Activated T-helper 9 cell treated with anti-CD3 and anti-CD28 coated beads, Interleukin-2, amount 50 U/mL, for 16 hours (primary cell): ENCODE measurements around the gene COMMD8.

Experiments
- DNase-seq: peaks from one replicate; pipeline ENCODE4 v3.0.0-alpha.2; 2020; ENCODE audit warnings: low read depth

COMMD8 gene

DNA sequence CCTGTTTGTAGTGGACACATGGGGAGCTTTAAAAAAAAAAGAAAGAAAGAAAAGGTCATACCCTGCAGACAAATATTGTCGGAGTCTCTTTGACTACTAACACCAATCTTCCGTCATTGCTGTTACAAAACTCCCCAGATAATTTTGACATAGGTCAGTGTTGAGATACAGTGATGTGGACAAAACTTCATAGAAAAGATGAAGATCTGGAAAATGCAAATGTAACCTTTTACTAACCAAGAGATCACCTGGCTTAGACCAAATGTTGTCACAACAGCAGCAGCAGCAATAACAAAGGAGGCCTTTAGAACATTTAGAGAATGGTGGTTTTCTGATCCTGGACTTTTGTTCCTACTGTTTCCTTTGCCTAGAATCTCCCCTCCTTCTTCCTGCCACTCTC, 8.1 kb upstream of the COMMD8 start:
- DNase-seq: no peak

DNA sequence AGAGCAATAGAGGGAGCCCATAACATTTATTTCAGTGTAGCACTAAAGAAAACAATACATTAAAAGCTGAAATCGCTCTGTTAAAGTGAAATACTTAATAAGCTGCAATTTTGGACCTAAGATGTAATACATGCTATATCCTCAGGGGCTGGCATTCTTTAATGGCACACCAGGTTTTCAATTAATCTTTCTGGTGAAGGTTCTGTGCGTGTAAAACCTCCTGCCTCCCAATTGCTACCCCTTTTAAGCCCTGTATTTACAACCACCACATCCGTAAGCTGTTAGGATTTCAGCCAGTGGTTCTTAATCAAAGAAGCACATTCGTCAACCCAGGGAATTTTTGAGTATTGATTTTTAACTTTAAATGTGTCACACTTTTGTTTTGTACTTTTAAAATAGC, 7.6 kb upstream of the COMMD8 start:
- no peak for DNase-seq

DNA sequence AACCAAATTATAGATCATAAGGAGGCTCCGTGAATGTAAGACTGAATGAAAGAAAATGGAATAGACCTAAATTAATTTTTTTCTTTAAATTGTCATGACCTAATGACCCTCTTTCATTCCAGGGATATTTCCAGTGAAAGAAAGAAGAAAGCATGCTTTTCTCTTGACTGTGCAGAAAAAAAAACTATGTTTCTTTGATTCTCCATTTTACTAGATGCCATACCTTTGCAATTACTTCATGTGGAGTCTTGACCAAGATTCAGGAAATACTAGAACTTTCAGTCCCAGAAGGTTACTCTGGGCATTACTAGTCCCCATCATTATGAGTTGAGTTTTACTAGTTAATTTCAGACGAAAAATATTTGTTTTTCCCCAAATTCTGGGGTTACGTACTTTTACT, 6.4 kb upstream of the COMMD8 start:
- DNase-seq: no peak

DNA sequence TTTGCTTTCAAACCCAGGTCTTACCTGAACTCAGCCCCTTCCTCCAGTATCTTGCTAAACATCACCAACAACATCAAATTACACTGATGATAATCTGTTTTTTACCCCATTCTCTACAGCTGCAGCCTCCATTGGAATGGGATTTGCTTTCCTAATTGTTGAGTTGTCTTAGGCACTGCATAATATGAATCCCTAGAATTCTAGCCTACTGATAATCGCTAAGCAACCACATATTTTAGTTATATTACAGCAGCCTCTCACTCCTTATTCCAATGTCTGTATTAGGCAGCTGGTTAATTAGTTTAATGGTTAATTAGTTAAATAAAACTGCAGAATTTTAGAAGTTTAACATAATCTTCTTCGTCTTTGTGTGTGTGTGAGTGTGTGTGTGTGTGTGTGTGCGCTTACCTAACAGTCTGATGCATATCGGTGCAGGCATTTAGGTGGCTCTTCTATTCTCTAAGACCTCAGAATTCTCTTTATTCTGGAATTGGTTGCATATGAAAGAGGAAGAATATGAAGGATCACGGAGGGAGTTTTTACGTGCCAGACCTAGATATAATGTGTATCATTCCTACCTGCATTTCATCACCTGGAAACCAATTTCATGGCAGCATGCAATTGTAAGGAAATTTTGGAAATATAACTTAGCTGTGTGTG, 5.3 kb upstream of the COMMD8 start:
- DNase-seq: no peak

DNA sequence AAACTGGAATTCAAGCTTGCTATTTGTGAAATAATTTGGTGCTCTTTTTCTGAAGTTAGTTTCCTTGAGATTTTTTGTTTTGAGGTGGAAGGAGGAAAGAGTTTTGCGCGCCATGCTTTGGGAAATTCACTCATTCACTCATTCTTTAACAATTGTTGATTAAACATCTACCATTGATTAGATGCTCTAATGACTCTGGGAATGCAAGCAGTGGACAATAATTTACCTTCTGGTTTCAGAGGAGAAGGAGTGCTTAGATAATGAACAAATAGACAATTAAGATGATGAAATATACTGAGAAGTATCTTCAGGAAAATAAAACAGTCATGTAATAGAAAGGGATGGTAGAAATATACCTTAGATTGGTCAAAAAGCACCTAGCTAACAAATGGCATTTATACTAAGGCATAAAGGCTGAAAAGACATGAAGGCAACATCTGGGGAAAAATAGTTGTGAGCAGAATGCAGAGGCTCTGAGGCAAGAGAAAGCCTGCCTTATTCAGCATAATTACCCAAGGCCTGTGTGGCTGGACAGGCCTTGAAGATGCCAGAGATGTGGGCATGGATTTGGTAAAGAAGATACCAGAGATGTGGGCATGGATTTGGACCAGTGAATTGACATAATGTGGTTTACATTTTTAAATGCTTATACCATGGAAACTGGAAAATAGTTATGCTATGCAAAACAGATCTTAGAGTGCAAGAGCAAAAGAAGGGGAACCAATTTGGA, 2.7 kb upstream of the COMMD8 start:
- no peak for DNase-seq

DNA sequence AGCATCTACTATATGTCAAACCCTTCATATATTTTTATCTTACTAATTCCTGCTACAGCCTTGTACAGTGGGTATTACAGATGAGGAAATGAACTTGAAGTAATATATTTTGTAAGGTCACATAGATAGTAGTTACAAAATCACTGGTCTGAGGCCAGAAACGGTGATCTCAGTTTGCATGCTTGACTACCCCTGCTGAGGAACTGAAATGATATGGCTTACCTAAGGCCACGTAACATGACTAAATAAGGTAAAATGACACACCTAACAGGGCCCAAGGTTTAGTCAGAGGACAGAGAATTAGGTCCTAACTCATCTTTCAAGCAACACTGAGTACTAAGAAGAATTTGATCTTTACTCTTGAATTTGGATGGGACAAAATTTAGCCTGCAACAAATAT, 1.5 kb upstream of the COMMD8 start:
- DNase-seq: no peak

DNA sequence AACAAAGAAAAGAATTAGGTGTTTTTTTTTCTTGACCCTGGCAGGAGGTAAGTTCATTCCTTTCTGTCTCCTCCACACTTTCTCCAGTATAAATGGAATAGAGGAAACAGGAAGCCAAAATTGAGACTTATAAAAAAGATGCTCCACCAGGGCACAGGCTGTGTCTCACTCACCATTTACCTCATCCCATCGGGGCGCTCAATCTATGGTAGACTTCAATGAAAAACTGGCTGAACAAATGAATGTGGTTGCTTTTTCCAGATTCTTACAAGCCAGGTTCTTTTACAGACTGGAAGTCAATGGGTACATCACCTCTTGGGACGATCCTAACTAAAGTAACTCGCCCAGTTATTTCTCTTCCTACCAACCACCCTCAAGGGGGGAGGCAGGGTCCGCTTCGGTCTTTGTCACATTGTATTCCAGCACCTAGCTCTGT, 685 bp downstream of the COMMD8 start:
- DNase-seq: no peak

DNA sequence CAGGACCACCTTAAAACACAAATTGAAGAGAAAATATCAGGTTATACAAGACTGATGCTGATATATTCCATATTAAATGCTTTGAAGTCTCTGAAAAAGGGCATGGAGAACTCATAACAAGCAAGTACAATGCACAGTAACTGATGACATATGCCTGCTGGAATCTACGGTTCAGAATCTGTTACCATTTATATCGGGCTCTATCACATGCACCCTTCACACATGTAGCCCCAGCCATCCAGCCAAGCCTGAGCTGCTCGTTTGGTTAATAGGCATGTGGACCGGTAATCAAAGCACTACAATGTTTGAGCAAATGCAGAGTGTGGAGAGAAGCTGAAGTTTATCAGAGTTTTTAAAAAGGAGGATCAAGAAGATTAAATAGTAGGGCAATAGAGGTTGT, 11.8 kb downstream of the COMMD8 start:
- no peak for DNase-seq

DNA sequence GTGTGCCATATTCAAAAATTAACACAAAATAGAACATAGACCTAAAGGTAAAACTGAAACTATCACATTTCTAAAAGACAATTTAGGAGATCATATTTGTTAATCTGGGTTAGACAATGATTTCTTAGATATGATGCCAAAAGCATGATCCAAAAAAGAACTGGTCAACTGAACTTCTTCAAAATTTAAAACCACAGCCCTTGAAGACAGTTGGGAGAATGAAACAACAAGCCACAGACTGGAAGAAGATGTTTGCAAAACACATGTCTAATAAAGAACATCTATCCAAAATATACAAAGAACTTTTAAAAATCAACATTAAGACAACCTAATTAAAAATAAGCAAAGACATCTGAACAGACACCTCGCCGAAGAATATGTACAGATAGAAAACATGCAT, 19.5 kb downstream of the COMMD8 start:
- DNase-seq: no peak

DNA sequence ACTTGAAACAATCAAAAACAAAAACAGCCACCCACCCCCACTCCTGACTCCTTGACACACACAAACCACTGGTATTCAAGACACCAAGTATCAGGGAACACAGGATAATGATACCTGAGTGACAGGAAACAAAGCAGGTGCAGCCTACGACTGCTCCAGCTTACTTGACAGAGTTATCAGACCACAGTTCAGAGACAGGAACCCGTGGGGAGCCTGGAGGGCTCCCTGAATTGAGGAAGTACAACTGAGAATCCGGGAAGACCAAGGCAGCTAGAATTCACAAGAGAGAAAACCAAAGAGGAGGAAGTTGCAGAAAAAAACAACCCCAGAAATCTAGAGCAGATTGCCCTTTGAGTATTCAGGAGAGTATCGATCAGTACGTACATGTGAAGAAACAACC, 20.5 kb downstream of the COMMD8 start:
- DNase-seq: no peak

DNA sequence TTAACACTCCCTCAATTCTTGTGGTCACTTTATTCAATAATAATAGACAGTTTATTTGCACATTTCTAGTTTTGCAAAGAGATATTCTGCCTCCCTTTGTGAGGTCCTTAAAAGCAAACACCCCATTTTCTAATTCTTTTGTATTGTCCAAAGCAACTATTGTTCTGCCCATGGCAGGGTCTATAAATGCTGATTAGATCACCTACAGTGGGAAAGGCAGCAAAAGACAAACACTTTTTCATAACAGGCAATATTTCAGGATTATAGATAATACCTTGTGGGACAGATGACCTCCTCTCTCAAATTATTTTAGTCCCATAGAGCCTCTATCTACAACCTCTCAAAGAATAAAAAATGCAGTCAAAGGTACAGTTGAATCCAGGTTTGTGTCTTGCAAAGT, 28.6 kb downstream of the COMMD8 start:
- DNase-seq: no peak

DNA sequence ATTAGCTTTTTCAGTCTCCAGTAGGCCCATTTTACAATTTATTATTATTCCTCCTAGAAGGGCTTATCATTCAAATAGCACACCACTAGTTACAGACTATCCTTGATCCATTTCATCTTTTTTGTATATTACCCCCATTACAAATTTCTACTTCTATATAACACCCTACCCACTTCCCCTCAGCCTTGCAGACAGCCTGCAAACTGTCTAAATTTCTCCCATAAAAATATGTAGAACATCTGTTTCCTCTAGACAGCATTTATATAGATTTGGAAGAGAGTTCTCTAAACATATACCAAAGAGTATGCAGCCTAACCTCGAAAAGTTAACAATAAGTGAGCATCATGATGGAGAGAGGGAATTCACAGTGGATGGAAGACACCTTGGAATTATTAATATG, 30.8 kb downstream of the COMMD8 start:
- no peak for DNase-seq

DNA sequence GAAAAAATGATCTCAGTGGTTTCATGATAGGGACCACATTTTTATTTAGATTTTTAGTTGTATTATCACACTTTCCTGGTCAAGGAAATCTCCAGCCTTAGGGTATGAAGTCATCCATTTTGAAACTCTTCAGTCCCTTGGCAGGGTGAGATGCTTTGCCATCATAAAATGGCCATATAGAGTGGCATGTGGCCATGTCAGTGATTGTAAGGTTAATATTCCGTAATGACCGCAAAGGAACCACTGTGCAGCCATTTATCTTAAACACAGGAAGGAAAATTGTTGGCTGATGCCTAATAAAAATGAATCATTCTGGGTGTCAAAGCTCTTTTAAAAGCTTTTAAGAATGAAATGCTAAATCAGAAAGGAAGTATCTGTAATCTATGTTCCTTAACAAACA, 35.6 kb downstream of the COMMD8 start:
- DNase-seq: no peak

DNA sequence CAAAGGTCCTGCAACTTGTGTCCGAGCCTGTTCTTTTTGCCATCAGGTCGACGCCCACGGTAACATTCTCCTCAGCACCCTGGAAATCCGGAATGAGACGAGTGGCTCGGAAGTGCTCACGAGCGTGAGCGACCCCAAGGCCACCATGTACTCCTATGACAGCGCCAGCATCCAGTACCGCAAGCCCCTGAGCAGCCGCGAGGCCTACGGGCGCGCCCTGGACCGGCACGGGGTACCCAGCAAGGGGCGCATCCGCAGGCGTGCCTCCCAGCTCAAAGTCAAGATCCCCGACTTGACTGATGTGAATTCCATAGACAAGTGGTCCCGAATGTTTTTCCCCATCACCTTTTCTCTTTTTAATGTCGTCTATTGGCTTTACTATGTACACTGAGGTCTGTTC, 37.9 kb downstream of the COMMD8 start:
- DNase-seq: no peak

DNA sequence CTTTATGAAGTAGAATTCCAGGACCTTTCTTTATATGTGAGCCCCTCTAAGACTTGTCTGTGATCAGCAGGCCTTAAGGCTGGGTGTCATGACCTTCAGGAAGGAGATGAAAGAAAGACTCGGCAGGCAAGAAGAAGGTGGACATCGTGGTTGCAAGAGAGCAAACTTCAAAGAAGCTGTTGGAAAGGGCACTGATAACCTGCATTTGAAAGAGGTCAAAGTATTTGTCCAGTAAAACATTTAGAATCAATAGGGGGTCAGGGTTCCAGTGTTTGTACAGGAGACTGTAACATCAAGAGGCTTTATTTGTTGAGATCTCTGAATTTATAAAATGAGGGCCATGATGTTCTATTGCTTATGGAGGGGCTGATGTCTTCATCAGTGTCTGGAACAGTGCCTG, 44.2 kb downstream of the COMMD8 start:
- DNase-seq: no peak

DNA sequence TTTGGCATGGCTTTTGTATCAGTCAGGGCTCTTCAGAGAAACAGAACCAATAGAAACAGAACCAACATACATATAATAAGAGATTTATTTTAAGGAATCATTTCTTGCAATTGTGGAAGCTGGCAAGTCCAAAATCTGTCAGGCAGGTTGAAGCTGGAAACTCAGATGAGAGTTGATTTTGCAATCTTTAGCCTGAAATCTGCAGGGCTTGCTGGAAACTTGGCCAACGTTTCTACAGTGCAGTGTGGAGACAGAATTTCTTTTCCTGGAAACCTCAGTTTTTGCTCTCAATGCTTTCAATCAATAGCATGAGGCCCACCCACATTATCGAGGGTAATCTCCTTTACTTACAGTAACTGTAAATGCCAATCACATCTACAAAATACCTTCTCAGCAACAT, 45.4 kb downstream of the COMMD8 start:
- no peak for DNase-seq

DNA sequence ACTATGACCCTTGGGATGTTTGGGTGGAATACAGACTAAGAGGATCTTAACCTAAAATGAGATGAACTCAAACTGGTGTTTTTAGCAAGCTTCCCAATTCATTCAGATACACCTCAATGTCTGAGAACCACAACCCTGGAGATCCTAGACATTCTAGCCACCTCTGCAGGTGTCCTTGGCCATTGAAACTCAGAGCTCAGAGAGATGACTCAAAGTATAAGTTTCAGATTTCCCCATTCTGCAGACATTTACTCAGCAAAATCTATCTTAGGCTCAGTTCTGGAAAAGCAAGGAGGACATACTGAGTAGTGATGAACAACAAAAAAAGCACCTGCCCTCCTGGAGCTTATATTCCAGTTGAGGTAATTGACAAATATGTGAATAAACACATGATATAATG, 47.8 kb downstream of the COMMD8 start:
- DNase-seq: no peak

DNA sequence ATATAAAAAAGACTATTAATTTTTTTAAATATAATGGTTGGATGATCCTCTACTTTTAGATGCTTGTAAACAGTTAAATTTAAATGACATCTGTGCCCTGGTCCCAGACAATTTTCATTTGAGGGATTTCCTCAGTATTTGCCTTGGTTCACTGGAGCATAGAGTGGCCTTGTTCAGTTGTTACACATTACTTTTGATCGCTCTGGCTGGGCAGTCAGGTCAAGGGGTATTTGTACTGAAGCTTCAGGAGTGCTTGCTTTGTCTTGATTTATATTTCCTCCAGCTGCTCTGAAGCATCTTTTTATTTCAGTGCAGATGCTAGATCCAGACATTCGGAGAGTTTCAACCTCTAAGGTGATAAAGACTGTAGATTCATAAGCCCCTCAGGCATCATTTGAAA, 50.0 kb downstream of the COMMD8 start:
- no peak for DNase-seq

DNA sequence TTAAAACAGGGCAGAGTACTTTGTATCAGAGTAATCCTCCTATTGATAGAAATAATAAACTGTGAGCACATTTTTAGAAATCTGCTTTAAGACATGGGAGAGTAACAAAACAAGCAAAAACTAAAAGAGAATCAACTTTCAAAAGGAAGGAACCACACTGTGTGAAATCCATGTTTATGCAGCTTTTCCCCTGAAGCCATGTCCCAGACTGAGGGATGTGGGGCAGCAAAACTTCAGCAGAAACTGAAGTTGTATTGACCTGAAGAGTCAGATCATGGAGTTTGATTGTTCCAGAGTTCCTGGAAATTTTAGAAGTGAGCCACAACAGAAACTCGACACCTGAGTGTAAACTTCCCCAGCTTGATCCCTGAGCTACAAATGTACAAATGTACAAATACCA, 53.2 kb downstream of the COMMD8 start:
- no peak for DNase-seq

DNA sequence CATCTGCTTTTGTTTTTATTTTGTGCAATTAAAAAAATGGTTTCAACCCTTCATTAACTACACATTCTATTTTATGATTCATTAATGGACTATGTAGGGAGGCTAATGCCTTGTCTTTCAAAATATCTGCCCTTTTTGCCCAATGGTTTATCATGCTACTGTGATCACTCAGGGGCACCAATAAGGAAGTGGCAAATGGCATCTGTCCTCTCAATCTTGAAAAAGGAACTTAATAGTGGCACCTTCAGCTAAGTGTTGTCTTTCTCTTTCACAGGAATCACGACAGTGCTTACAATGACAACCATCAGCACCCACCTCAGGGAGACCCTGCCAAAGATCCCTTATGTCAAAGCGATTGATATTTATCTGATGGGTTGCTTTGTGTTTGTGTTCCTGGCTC, 57.1 kb downstream of the COMMD8 start:
- DNase-seq: no peak
